ENCODE results near the gene SCN1A.

GRCh38 chr2:166171216-166171615, 43.4 kb upstream of the SCN1A start:
- TF ChIP-seq CTCF (IDR thresholded peaks at IDR 0.05), result no peak
- no peak for TF ChIP-seq NR2C2 (CRISPR knock-in tag; IDR thresholded peaks at IDR 0.05)

Data from WTC11 (cell line).